ENCODE results near the gene PBX4. TPM values are rescaled to one million over a fixed set of nuclear protein-coding genes. Genes with fewer than 3 reads are reported as not detected.

The PBX4 gene
- total and polyA plus RNA-seq, 10 of the 15 experiments (the other 5 are each of a cell fraction or from before 2014, with no cell fraction given): 0.18 to 17.3 (median 4.2) TPM

- H3K4me1 ChIP-seq (ENCODE audit: control insufficient read depth, insufficient read depth, low read length): 0 out of 2 replicates have a peak, but pooled peaks cover 5% of the 10 kb centered on the region
- BruUV-seq (replicated peaks): no TSS peak
- no peak for FAIRE-seq
- ChIA-PET SMC1A (ENCODE audit: uncharacterized antibody, unreplicated experiment) (interaction anchor here (0.8 to 1.2 kb wide), 3 partner anchors 31 to 95 kb away, joined by 3 read pairs; no protein-coding TSS in a partner anchor), RAD21 (ENCODE audit: unreplicated experiment) (interaction anchor here (0.9 to 1.9 kb wide), 2 partner anchors 9 to 95 kb away, joined by 3 to 5 read pairs; no protein-coding TSS in a partner anchor), CTCF (interaction anchor here (0.6 to 1.3 kb wide), 5 partner anchors 11 to 95 kb away, joined by 3 to 4 read pairs (median 3); no protein-coding TSS in a partner anchor), POLR2A (interaction anchor here (1.7 to 3.0 kb wide), 3 partner anchors 14 to 35 kb away, joined by 5 to 10 read pairs (median 8); no protein-coding TSS in a partner anchor)
- ATAC-seq: no peak
- DNase-seq (ENCODE audit: low read depth, low spot score): no peak
- H3K4me3 ChIP-seq: peak overlapping the region; percentile 76
- H3K9me3 ChIP-seq (replicated peaks; ENCODE audit: control insufficient read depth, insufficient read depth, low read length): no peaks in the 10 kb centered on the region
- H3K79me2 ChIP-seq (ENCODE audit: control insufficient read depth, insufficient read depth, low read length): no peaks in the 10 kb centered on the region
- H3K27ac ChIP-seq (ENCODE audit: control insufficient read depth, insufficient read depth): peak overlapping the region; percentile 58; the same call in 1 of the 2 replicates
- H3K36me3 ChIP-seq (ENCODE audit: control insufficient read depth in 2 of 2, insufficient read depth in 2 of 2, low read length in 1 of 2): peaks cover 0 to 8% of the 10 kb centered on the region in 2 experiments; a peak in 3 of 4 replicates
- in situ Hi-C loops (cut with MboI): no loop called here
- no peaks in the 10 kb centered on the region for H4K20me1 ChIP-seq (ENCODE audit: control insufficient read depth, insufficient read depth)
- peak overlapping the region; percentile 52 for H3K9ac ChIP-seq (ENCODE audit: control insufficient read depth, insufficient read depth, low read length)
- H3K27me3 ChIP-seq (replicated peaks in 1 of 2; ENCODE audit: control insufficient read depth in 2 of 2, insufficient read depth in 2 of 2, low read length in 1 of 2): no peaks in the 10 kb centered on the region
- intact Hi-C loops (cut with micrococcal nuclease; ENCODE audit: unreplicated experiment): no loop called here
- 92% methylated on average over 48 of the region's 48 CpGs for WGBS (ENCODE audit: insufficient coverage, insufficient replicate concordance, low lambda C conversion rate, missing lambda C conversion rate)
- H2AFZ ChIP-seq (ENCODE audit: control insufficient read depth, low read depth, low read length): no peak overlapping the region
- TF ChIP-seq POLR2A (IDR thresholded peaks at IDR 0.05; ENCODE audit: low read depth, low read length) (peak; percentile 77), ETV6 (conservative IDR thresholded peaks at IDR 0.05 in 1 of 2, IDR thresholded peaks at IDR 0.05 in 1 of 2; ENCODE audit: borderline replicate concordance in 1 of 2, low read depth in 1 of 2) (no peak), NFIC (IDR thresholded peaks at IDR 0.05; ENCODE audit: low read depth, low read length) (no peak)
- H3K4me2 ChIP-seq (ENCODE audit: control insufficient read depth, insufficient read depth): peak overlapping the region; percentile 82
Observed at GRCh38 chr19:19626516-19627472, 8.3 kb upstream of the PBX4 start.

GRCh38 chr19:19624032-19624570 lies 5.6 kb upstream of the PBX4 start:
- ChIA-PET SMC1A (ENCODE audit: uncharacterized antibody, unreplicated experiment) (interaction anchor here (0.6 to 1.5 kb wide), 2 partner anchors 16 to 27 kb away, joined by 3 read pairs; no protein-coding TSS in a partner anchor), POLR2A (no interaction called here), CTCF (interaction anchor here (1.0 kb wide), 2 partner anchors 18 to 69 kb away, joined by 3 to 4 read pairs; no protein-coding TSS in a partner anchor), RAD21 (ENCODE audit: unreplicated experiment) (interaction anchor here (0.6 kb wide), 1 partner anchor 92 kb away, joined by 3 read pairs; no protein-coding TSS in a partner anchor)
- ATAC-seq: no peak
- Histone ChIP-seq H3K27me3 (replicated peaks in 1 of 2; ENCODE audit: control insufficient read depth in 2 of 2, insufficient read depth in 2 of 2, low read length in 1 of 2) (no peaks in the 10 kb centered on the region), H4K20me1 (ENCODE audit: control insufficient read depth, insufficient read depth) (no peaks in the 10 kb centered on the region), H3K9me3 (replicated peaks; ENCODE audit: control insufficient read depth, insufficient read depth, low read length) (no peaks in the 10 kb centered on the region), H3K79me2 (ENCODE audit: control insufficient read depth, insufficient read depth, low read length) (no peaks in the 10 kb centered on the region), H2AFZ (ENCODE audit: control insufficient read depth, low read depth, low read length) (no peak overlapping the region), H3K4me2 (ENCODE audit: control insufficient read depth, insufficient read depth) (no peak overlapping the region), H3K4me1 (ENCODE audit: control insufficient read depth, insufficient read depth, low read length) (0 out of 2 replicates have a peak, but pooled peaks cover 5% of the 10 kb centered on the region), H3K4me3 (no peak overlapping the region), H3K9ac (ENCODE audit: control insufficient read depth, insufficient read depth, low read length) (no peak overlapping the region), H3K36me3 (ENCODE audit: control insufficient read depth in 2 of 2, insufficient read depth in 2 of 2, low read length in 1 of 2) (no peaks in the 10 kb centered on the region; a peak in 2 of 4 replicates), H3K27ac (ENCODE audit: control insufficient read depth, insufficient read depth) (no peak overlapping the region)
- in situ Hi-C loops (cut with MboI): no loop called here
- DNase-seq (ENCODE audit: low read depth, low spot score): no peak
- intact Hi-C loops (cut with micrococcal nuclease; ENCODE audit: unreplicated experiment): no loop called here
- WGBS (ENCODE audit: insufficient coverage, insufficient replicate concordance, low lambda C conversion rate, missing lambda C conversion rate): 98% methylated on average over 19 of the region's 19 CpGs
- FAIRE-seq: no peak
- 0 out of 2 replicates have a peak, but pooled peaks have one; percentile 52 for TF ChIP-seq ZBTB33 (IDR thresholded peaks at IDR 0.05)
- TF ChIP-seq CTCF (IDR thresholded peaks at IDR 0.05 in 2 of 3, conservative IDR thresholded peaks at IDR 0.05 in 1 of 3; ENCODE audit: control insufficient read depth in 2 of 3, extremely low read depth in 1 of 3, insufficient read depth in 1 of 3, low read depth in 3 of 3, low read length in 3 of 3): 0 out of 6 replicates have a peak, but pooled peaks of 1 of the 3 experiments have one; percentile 1
- no peak for TF ChIP-seq E2F4 (IDR thresholded peaks at IDR 0.05; ENCODE audit: low read depth, low read length)
- BruUV-seq (replicated peaks): no TSS peak
